AG10803 (cell line): Measurements from ENCODE around the gene DENND6A.
"Not testable (repeated sequence)": the region's sequence is repeated elsewhere in the genome, so short reads cannot be mapped to it uniquely, and the experiment has no call there.

Source experiments
- DNase-seq: peaks from one replicate; pipeline ENCODE4 v3.0.0; 2010; ENCODE audit warnings: low read depth
- H3K4me3 ChIP-seq: 2 replicates; pipeline ENCODE4 v1.5.1; 2011; ENCODE audit warnings: mild to moderate bottlenecking, low read length, control low read depth
- TF ChIP-seq, protein P1 (sequence below): conservative IDR thresholded peaks from 2 replicates; pipeline ENCODE4 v1.5.1; 2011; ENCODE audit warnings: mild to moderate bottlenecking, low read length, control low read depth, inconsistent platforms

DENND6A gene

GRCh38 chr3:57646723-57647122 is 46.2 kb downstream of the DENND6A start:
- TF ChIP-seq, protein P1, sequence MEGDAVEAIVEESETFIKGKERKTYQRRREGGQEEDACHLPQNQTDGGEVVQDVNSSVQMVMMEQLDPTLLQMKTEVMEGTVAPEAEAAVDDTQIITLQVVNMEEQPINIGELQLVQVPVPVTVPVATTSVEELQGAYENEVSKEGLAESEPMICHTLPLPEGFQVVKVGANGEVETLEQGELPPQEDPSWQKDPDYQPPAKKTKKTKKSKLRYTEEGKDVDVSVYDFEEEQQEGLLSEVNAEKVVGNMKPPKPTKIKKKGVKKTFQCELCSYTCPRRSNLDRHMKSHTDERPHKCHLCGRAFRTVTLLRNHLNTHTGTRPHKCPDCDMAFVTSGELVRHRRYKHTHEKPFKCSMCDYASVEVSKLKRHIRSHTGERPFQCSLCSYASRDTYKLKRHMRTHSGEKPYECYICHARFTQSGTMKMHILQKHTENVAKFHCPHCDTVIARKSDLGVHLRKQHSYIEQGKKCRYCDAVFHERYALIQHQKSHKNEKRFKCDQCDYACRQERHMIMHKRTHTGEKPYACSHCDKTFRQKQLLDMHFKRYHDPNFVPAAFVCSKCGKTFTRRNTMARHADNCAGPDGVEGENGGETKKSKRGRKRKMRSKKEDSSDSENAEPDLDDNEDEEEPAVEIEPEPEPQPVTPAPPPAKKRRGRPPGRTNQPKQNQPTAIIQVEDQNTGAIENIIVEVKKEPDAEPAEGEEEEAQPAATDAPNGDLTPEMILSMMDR, result peak; percentile 39
- DNase-seq, result peak; percentile 60
- H3K4me3 ChIP-seq, result no peak overlapping the region

GRCh38 chr3:57644740-57645139 is 48.1 kb downstream of the DENND6A start:
- TF ChIP-seq, protein P1, result no peak
- DNase-seq, result no peak
- H3K4me3 ChIP-seq, result no peak overlapping the region

DNA sequence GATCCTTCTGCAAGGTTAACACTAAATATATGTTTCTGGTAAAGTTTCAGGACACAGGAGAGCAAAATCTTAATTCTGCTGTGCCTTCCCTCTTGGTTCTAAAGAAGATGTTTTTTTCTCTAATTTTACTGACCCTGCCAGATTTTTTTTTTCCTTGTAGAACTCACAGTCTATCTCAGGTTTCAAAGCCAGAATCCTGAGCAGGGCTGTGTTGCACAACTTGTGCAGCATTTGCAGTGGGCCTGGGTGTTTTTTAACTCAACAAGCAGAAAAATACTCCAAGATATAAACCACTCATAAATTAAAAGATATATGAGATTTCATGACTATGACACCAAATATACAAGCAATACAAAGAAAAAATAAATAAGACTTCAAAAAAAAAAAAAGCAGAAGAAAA is 55.5 kb downstream of the DENND6A start:
- H3K4me3 ChIP-seq, result no peak overlapping the region
- DNase-seq, result peak; percentile 4
- TF ChIP-seq, protein P1, result no peak

GRCh38 chr3:57634259-57634658 is 58.6 kb downstream of the DENND6A start:
- DNase-seq, H3K4me3 ChIP-seq: not testable (repeated sequence)

DNA sequence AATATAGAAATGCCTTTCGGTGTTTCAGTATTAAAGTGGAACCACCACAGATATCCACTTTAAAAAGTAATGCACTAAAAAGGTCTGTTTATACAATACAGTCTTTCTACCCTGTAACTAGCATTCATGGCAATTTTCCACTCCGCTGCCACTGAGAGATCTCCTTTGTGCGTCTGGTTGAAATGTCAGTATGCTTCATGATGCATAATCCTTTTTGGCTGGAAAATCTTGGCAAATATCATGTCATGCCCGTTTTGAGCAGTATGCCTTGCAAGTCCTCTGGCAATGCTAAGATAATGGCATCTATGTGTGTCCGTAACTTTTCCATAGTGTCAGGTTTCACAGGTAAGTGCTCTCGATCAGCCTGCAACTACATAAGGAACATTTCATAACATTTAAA is 64.9 kb downstream of the DENND6A start:
- TF ChIP-seq, protein P1, result no peak
- H3K4me3 ChIP-seq, result no peak overlapping the region
- DNase-seq, result no peak

DNA sequence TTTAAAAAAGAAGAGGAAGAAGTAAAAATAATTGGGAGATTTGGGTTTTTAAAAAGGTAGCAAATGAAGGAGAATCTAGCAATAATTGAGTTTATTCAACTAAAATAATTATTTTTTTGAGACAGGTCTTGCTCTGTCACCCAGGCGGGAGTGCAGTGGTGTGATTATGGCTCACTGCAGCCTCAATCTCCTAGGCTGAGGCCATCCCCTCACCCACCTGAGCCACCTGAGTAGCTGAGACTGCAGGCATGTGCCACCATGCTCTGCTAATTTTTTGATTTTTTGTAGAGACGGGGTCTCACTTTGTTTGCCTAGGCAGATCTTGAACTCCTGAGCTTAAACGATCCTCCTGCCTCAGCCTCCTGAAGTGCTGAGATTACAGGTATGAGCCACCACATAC is 68.1 kb downstream of the DENND6A start:
- no peak overlapping the region for H3K4me3 ChIP-seq
- TF ChIP-seq, protein P1, result no peak
- no peak for DNase-seq

DNA sequence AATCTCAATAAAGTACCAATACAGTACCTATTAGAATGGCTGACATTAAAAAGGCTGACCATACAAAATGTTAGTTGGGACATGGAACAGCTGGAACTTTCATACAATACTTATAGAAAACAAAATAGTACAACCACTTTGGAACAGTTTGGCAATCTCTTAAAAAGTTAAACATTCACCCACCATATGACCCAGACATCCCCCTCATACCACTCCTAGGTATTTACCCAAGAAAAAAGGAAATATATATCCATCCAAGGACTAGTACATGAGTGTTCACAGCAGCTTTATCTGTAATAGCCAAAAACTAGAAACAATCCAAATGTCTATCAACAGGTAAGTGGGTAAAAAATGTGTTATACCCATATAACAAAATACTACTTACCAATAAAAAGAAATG is 70.5 kb downstream of the DENND6A start:
- TF ChIP-seq, protein P1, result no peak
- no peak for DNase-seq
- H3K4me3 ChIP-seq, result no peak overlapping the region

GRCh38 chr3:57617739-57618138 is 75.1 kb downstream of the DENND6A start:
- DNase-seq, result no peak
- TF ChIP-seq, protein P1, result no peak
- H3K4me3 ChIP-seq, result no peak overlapping the region
